ENCODE measurements around the gene TSPOAP1. TPM values are rescaled to one million over a fixed set of nuclear protein-coding genes. Genes with fewer than 3 reads are reported as not detected.

TSPOAP1 gene
- total and polyA plus RNA-seq, 2 of the 13 experiments (the other 11 are each of a cell fraction or from before 2014, with no cell fraction given) = not detected

DNA sequence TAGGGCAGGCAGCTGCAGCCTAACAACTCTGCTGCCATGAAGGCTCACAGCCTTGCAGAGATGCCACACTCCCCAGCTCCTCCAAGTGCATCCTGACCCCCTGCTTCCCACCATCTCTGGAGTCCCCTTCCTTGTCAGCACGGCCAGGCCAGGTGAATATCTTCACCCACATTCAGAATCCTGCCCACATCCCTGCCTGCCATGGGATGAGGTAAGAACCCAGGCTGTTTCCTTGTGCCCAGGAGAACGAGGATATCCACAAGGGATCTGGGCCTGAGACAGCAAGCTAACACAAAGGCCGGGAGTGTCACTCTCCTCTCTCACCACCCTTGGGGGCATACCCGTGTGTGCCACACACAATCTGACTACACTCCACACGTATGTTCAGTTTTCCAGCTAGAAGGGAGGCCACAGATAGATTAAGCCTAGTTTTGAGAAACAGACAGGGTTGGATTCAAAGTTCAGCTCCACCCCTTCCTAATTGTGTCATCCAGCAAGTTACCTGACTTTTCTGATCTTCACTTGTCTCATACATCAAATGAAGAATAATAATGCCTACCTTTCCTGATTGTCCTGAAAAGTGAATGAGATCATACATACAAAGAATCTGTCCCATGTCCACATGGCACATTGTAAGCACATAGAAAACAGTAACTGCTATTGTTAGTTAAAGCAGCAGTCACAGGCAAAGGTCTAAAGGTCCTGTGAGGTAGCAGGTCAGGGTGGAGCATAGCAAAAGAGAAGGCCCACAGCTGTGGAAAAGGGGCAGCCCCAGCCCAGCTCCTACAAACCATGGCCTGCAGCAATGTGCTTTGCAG is 40.8 kb upstream of the TSPOAP1 start (continued):
- no peak for TF ChIP-seq ZNF34 (CRISPR knock-in tag; IDR thresholded peaks at IDR 0.05; ENCODE audit: borderline replicate concordance)
- TF ChIP-seq, protein P1, sequence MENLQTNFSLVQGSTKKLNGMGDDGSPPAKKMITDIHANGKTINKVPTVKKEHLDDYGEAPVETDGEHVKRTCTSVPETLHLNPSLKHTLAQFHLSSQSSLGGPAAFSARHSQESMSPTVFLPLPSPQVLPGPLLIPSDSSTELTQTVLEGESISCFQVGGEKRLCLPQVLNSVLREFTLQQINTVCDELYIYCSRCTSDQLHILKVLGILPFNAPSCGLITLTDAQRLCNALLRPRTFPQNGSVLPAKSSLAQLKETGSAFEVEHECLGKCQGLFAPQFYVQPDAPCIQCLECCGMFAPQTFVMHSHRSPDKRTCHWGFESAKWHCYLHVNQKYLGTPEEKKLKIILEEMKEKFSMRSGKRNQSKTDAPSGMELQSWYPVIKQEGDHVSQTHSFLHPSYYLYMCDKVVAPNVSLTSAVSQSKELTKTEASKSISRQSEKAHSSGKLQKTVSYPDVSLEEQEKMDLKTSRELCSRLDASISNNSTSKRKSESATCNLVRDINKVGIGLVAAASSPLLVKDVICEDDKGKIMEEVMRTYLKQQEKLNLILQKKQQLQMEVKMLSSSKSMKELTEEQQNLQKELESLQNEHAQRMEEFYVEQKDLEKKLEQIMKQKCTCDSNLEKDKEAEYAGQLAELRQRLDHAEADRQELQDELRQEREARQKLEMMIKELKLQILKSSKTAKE (CRISPR knock-in tag; IDR thresholded peaks at IDR 0.05; ENCODE audit: borderline replicate concordance) = no peak
- TF ChIP-seq, protein P2, sequence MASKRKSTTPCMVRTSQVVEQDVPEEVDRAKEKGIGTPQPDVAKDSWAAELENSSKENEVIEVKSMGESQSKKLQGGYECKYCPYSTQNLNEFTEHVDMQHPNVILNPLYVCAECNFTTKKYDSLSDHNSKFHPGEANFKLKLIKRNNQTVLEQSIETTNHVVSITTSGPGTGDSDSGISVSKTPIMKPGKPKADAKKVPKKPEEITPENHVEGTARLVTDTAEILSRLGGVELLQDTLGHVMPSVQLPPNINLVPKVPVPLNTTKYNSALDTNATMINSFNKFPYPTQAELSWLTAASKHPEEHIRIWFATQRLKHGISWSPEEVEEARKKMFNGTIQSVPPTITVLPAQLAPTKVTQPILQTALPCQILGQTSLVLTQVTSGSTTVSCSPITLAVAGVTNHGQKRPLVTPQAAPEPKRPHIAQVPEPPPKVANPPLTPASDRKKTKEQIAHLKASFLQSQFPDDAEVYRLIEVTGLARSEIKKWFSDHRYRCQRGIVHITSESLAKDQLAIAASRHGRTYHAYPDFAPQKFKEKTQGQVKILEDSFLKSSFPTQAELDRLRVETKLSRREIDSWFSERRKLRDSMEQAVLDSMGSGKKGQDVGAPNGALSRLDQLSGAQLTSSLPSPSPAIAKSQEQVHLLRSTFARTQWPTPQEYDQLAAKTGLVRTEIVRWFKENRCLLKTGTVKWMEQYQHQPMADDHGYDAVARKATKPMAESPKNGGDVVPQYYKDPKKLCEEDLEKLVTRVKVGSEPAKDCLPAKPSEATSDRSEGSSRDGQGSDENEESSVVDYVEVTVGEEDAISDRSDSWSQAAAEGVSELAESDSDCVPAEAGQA (IDR thresholded peaks at IDR 0.05; ENCODE audit: low read depth) = no peak
- TF ChIP-seq, protein P2 (CRISPR knock-in tag; IDR thresholded peaks at IDR 0.05; ENCODE audit: borderline replicate concordance) = no peak
- TF ChIP-seq, protein P3, sequence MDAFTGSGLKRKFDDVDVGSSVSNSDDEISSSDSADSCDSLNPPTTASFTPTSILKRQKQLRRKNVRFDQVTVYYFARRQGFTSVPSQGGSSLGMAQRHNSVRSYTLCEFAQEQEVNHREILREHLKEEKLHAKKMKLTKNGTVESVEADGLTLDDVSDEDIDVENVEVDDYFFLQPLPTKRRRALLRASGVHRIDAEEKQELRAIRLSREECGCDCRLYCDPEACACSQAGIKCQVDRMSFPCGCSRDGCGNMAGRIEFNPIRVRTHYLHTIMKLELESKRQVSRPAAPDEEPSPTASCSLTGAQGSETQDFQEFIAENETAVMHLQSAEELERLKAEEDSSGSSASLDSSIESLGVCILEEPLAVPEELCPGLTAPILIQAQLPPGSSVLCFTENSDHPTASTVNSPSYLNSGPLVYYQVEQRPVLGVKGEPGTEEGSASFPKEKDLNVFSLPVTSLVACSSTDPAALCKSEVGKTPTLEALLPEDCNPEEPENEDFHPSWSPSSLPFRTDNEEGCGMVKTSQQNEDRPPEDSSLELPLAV (CRISPR knock-in tag; conservative IDR thresholded peaks at IDR 0.05; ENCODE audit: low read depth) = no peak
- TF ChIP-seq ZNF816 (CRISPR knock-in tag; IDR thresholded peaks at IDR 0.05; ENCODE audit: borderline replicate concordance) = no peak
- TF ChIP-seq ZNF317 (CRISPR knock-in tag; IDR thresholded peaks at IDR 0.05) = no peak
- TF ChIP-seq, protein P4, sequence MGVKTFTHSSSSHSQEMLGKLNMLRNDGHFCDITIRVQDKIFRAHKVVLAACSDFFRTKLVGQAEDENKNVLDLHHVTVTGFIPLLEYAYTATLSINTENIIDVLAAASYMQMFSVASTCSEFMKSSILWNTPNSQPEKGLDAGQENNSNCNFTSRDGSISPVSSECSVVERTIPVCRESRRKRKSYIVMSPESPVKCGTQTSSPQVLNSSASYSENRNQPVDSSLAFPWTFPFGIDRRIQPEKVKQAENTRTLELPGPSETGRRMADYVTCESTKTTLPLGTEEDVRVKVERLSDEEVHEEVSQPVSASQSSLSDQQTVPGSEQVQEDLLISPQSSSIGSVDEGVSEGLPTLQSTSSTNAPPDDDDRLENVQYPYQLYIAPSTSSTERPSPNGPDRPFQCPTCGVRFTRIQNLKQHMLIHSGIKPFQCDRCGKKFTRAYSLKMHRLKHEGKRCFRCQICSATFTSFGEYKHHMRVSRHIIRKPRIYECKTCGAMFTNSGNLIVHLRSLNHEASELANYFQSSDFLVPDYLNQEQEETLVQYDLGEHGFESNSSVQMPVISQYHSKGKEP (CRISPR knock-in tag; IDR thresholded peaks at IDR 0.05) = no peak
- TF ChIP-seq THAP11 (CRISPR knock-in tag; IDR thresholded peaks at IDR 0.05) = no peak; the same call in 1 of the 2 replicates
- no peak for TF ChIP-seq ZNF260 (CRISPR knock-in tag; IDR thresholded peaks at IDR 0.05; ENCODE audit: borderline replicate concordance, low read depth)
- 0 out of 2 replicates have a peak, but pooled peaks have one; percentile 47 for TF ChIP-seq ZNF839 (CRISPR knock-in tag; IDR thresholded peaks at IDR 0.05; ENCODE audit: borderline replicate concordance)
- TF ChIP-seq MAF1 (CRISPR knock-in tag; IDR thresholded peaks at IDR 0.05; ENCODE audit: borderline replicate concordance) = no peak
- TF ChIP-seq ZNF124 (CRISPR knock-in tag; IDR thresholded peaks at IDR 0.05) = no peak
- TF ChIP-seq ZNF451 (CRISPR knock-in tag; IDR thresholded peaks at IDR 0.05) = no peak
- TF ChIP-seq AGO1 (IDR thresholded peaks at IDR 0.05; ENCODE audit: low read depth, low read length, poor library complexity, severe bottlenecking) = no peak
- TF ChIP-seq SCMH1 (CRISPR knock-in tag; IDR thresholded peaks at IDR 0.05; ENCODE audit: borderline replicate concordance) = no peak

Data from HepG2 (cell line).